Bone marrow (tissue), 2 donors: ENCODE results near the gene SCGB1D2.
"Not testable (repeated sequence)": the region's sequence is repeated elsewhere in the genome, so short reads cannot be mapped to it uniquely, and the experiment has no call there.

Source experiments
- DNase-seq, 2 donors: peaks; one replicate each; lab custom pipeline; 2025; lab: John Stamatoyannopoulos, UW

The SCGB1D2 gene

GRCh38 chr11:62242021-62242420, at the start of gene SCGB1D2:
TSS of gene SCGB1D2 (plus strand) at chr11:62242239. CDS start at chr11:62242308, 69 bp downstream.
- no peak for DNase-seq

- no peak for DNase-seq
Measured at GRCh38 chr11:62193952-62194351, 48.1 kb upstream of the SCGB1D2 start.

GRCh38 chr11:62195010-62195409, 47.0 kb upstream of the SCGB1D2 start:
- DNase-seq, result not testable (repeated sequence)

GRCh38 chr11:62195945-62196344, 46.1 kb upstream of the SCGB1D2 start:
- DNase-seq, result no peak

- not testable (repeated sequence) for DNase-seq
Measured at GRCh38 chr11:62197400-62197799, 44.6 kb upstream of the SCGB1D2 start.

- no peak for DNase-seq
Measured at GRCh38 chr11:62201376-62201775, 40.7 kb upstream of the SCGB1D2 start.

- no peak for DNase-seq
Measured at GRCh38 chr11:62202910-62203309, 39.1 kb upstream of the SCGB1D2 start.

- DNase-seq, result no peak
Measured at GRCh38 chr11:62204430-62204829, 37.6 kb upstream of the SCGB1D2 start.

- DNase-seq, result no peak
Measured at GRCh38 chr11:62205441-62205840, 36.6 kb upstream of the SCGB1D2 start.

GRCh38 chr11:62206276-62207066, 35.6 kb upstream of the SCGB1D2 start:
- not testable (repeated sequence) for DNase-seq

- no peak for DNase-seq
Measured at GRCh38 chr11:62208785-62209144, 33.3 kb upstream of the SCGB1D2 start.

GRCh38 chr11:62217191-62217748, 24.8 kb upstream of the SCGB1D2 start:
- no peak for DNase-seq

- DNase-seq, result no peak
Measured at GRCh38 chr11:62221498-62221897, 20.5 kb upstream of the SCGB1D2 start.

- no peak for DNase-seq
Measured at GRCh38 chr11:62223095-62223494, 18.9 kb upstream of the SCGB1D2 start.

- no peak for DNase-seq
Measured at GRCh38 chr11:62233730-62234129, 8.3 kb upstream of the SCGB1D2 start.

- DNase-seq, result no peak
Measured at GRCh38 chr11:62236187-62236586, 5.9 kb upstream of the SCGB1D2 start.

GRCh38 chr11:62237499-62237898, 4.5 kb upstream of the SCGB1D2 start:
- DNase-seq, result no peak

- no peak for DNase-seq
Measured at GRCh38 chr11:62238151-62238550, 3.9 kb upstream of the SCGB1D2 start.

- DNase-seq, result no peak
Measured at GRCh38 chr11:62241095-62241494, 944 bp upstream of the SCGB1D2 start.

- DNase-seq, result no peak
Measured at GRCh38 chr11:62245271-62245753, 3.3 kb downstream of the SCGB1D2 start.

GRCh38 chr11:62251698-62252097, 9.7 kb downstream of the SCGB1D2 start:
- no peak for DNase-seq

- DNase-seq, result no peak
Measured at GRCh38 chr11:62253999-62254542, 12.0 kb downstream of the SCGB1D2 start.

- DNase-seq, result no peak
Measured at GRCh38 chr11:62256281-62256680, 14.2 kb downstream of the SCGB1D2 start.
